IMR-90 (cell line): ENCODE measurements around the gene KLF16. TPM values are rescaled to one million over a fixed set of nuclear protein-coding genes. Genes with fewer than 3 reads are reported as not detected.

Experiments used
- ATAC-seq: fragments of 200-7000 bp; cut with Tn5 transposase; 2 replicates; pipeline ENCODE4 v1.9.1; 2020; ENCODE audit warnings: low read depth, mild to moderate bottlenecking, moderate library complexity
- BruUV-seq: library from RNA; stranded (reverse); fragments of 400-500 nt; replicated peaks from 2 replicates; lab custom pipeline; 2021; lab: Mats Ljungman, UMichigan
- CTCF ChIA-PET: fragments of 300-600 bp; formaldehyde crosslinking; extraction: SDS; loops from one replicate; lab custom pipeline; 2021; ENCODE audit warnings: antibody characterized with exemption; lab: Yijun Ruan, JAX
- POLR2A ChIA-PET: fragments of 300-600 bp; sonication (Branson Sonifier 250); formaldehyde crosslinking; loops from one replicate; lab custom pipeline; 2022; ENCODE audit warnings: antibody characterized with exemption; ENCODE audit not compliant: unreplicated experiment; lab: Charles Lee
- DNase-seq: peaks from one replicate; pipeline ENCODE4 v3.0.0; 2013
- H2AFZ ChIP-seq: replicated peaks from 2 replicates; pipeline ENCODE3; 2013; ENCODE audit warnings: low read length, mild to moderate bottlenecking; ENCODE audit not compliant: poor library complexity
- H2AK5ac ChIP-seq: 2 replicates; pipeline ENCODE4 v1.6.1; 2013; ENCODE audit warnings: low read depth, low read length, inconsistent platforms
- H2AK9ac ChIP-seq: replicated peaks from 2 replicates; pipeline ENCODE3; 2013; ENCODE audit warnings: mild to moderate bottlenecking, low read depth, low read length, moderate library complexity; ENCODE audit not compliant: poor library complexity
- H2BK120ac ChIP-seq: 2 replicates; pipeline ENCODE4 v1.6.1; 2013; ENCODE audit warnings: low read depth, low read length, inconsistent platforms
- H2BK15ac ChIP-seq: 3 replicates; pipeline ENCODE4 v1.6.1; 2013; ENCODE audit warnings: low read depth, low read length, inconsistent platforms
- H2BK20ac ChIP-seq: 2 replicates; pipeline ENCODE4 v1.6.1; 2013; ENCODE audit warnings: low read depth, mild to moderate bottlenecking, inconsistent platforms, low read length, moderate library complexity
- H2BK5ac ChIP-seq: 2 replicates; pipeline ENCODE4 v1.6.1; 2013; ENCODE audit warnings: mild to moderate bottlenecking, low read depth, low read length, inconsistent platforms; ENCODE audit not compliant: poor library complexity, severe bottlenecking
- H3K14ac ChIP-seq: replicated peaks from 2 replicates; pipeline ENCODE4 v1.6.1; 2013; ENCODE audit warnings: low read depth, low read length, inconsistent platforms
- H3K18ac ChIP-seq: 2 replicates; pipeline ENCODE4 v1.6.1; 2013; ENCODE audit warnings: low read depth, low read length, control low read depth
- H3K23ac ChIP-seq: 2 replicates; pipeline ENCODE4 v1.6.1; 2013; ENCODE audit warnings: low read depth, low read length, inconsistent platforms
- H3K27ac ChIP-seq: 2 replicates; pipeline ENCODE4 v1.5.1; 2013; ENCODE audit warnings: mild to moderate bottlenecking, control low read depth, low read length; ENCODE audit not compliant: insufficient read depth
- H3K27me3 ChIP-seq: 2 replicates; pipeline ENCODE4 v1.6.1; 2013; ENCODE audit warnings: low read length; ENCODE audit not compliant: control insufficient read depth, insufficient read depth
- H3K36me3 ChIP-seq: 2 replicates; pipeline ENCODE4 v1.6.1; 2013; ENCODE audit warnings: low read length, mixed read lengths; ENCODE audit not compliant: control insufficient read depth, insufficient read depth
- H3K4ac ChIP-seq: 2 replicates; pipeline ENCODE4 v1.6.1; 2013; ENCODE audit warnings: low read depth, low read length, inconsistent platforms
- H3K4me1 ChIP-seq: 2 replicates; pipeline ENCODE4 v1.6.1; 2013; ENCODE audit warnings: low read length, mixed read lengths; ENCODE audit not compliant: control insufficient read depth, insufficient read depth
- H3K4me2 ChIP-seq: 2 replicates; pipeline ENCODE4 v1.6.1; 2013; ENCODE audit warnings: low read depth, mild to moderate bottlenecking, control low read depth, low read length, moderate library complexity
- H3K4me3 ChIP-seq: 2 replicates; pipeline ENCODE4 v1.5.1; 2013; ENCODE audit warnings: low read depth, mild to moderate bottlenecking, control low read depth, low read length, moderate library complexity; ENCODE audit not compliant: insufficient read depth
- H3K56ac ChIP-seq: 2 replicates; pipeline ENCODE4 v1.6.1; 2013; ENCODE audit warnings: low read length, inconsistent platforms; ENCODE audit not compliant: insufficient read depth; ENCODE audit errors: extremely low read depth
- H3K79me1 ChIP-seq, 2 experiments: 2 replicates each; pipeline ENCODE4 v1.6.1; 2013; ENCODE audit warnings: low read length in 2 of 2, inconsistent platforms in 1 of 2, low read depth in 1 of 2
- H3K9ac ChIP-seq: 2 replicates; pipeline ENCODE4 v1.6.1; 2013; ENCODE audit warnings: low read depth, low read length, control low read depth
- H3K9me1 ChIP-seq: 2 replicates; pipeline ENCODE4 v1.6.1; 2013; ENCODE audit warnings: low read length, inconsistent platforms; ENCODE audit not compliant: insufficient read depth
- H3K9me3 ChIP-seq: 2 replicates; pipeline ENCODE4 v1.6.1; 2013; ENCODE audit warnings: low read length; ENCODE audit not compliant: control insufficient read depth, insufficient read depth
- H4K20me1 ChIP-seq: 2 replicates; pipeline ENCODE4 v1.6.1; 2013; ENCODE audit warnings: low read length, inconsistent platforms; ENCODE audit not compliant: insufficient read depth
- H4K5ac ChIP-seq: 2 replicates; pipeline ENCODE4 v1.6.1; 2013; ENCODE audit warnings: mild to moderate bottlenecking, low read depth, low read length, control low read depth
- H4K8ac ChIP-seq, 2 experiments: 2 replicates each; pipeline ENCODE4 v1.6.1; 2013; ENCODE audit warnings: low read depth in 2 of 2, low read length in 2 of 2, control low read depth in 1 of 2, inconsistent platforms in 1 of 2
- H4K91ac ChIP-seq: 2 replicates; pipeline ENCODE4 v1.6.1; 2013; ENCODE audit warnings: low read depth, low read length, inconsistent platforms; ENCODE audit not compliant: insufficient read depth
- FOS ChIP-seq: fragments of 150-350 bp; IDR thresholded peaks from 2 replicates; pipeline ENCODE4 v1.6.1; 2016; ENCODE audit warnings: low read depth, low read length
- MAZ ChIP-seq: IDR thresholded peaks from 2 replicates; pipeline ENCODE4 v1.6.1; 2012; ENCODE audit warnings: low read depth, mild to moderate bottlenecking, low read length, improper control_type of control experiment, moderate library complexity, borderline replicate concordance
- POLR2A ChIP-seq: IDR thresholded peaks from 2 replicates; pipeline ENCODE4 v1.6.1; 2012; ENCODE audit warnings: mild to moderate bottlenecking, low read depth, low read length
- RFX5 ChIP-seq: IDR thresholded peaks from 2 replicates; pipeline ENCODE4 v1.8.0; 2012; ENCODE audit warnings: low read depth, mild to moderate bottlenecking, low read length, moderate library complexity
- WGBS, 2 experiments: methylation state at CpG; one replicate each; pipeline versions ENCODE4 v1.1.5 to v1.1.7; 2013; ENCODE audit warnings: missing lambda C conversion rate in 2 of 2; ENCODE audit not compliant: insufficient read length in 1 of 2; ENCODE audit errors: extremely low coverage in 2 of 2; 5-methylcytosine and 5-hydroxymethylcytosine counted together
- dilution Hi-C: fragments of 300-500 bp; cut with HindIII; formaldehyde crosslinking; loops from one replicate; pipeline ENCODE4 v1.14.3; 2018; ENCODE audit warnings: low sequenced_read_pairs; ENCODE audit not compliant: unreplicated experiment
- in situ Hi-C: fragments of 300-500 bp; cut with MboI; formaldehyde crosslinking; loops from 3 replicates; pipeline ENCODE4 v1.14.3; 2019; ENCODE audit warnings: low sequenced_read_pairs, inconsistent platforms, mixed read lengths
- intact Hi-C: fragments of 100-400 bp; cut with micrococcal nuclease; formaldehyde crosslinking; loops from 2 replicates; pipeline ENCODE4 v1.10.0; 2022
- polyA plus RNA-seq, 3 experiments: library from polyadenylated mRNA; depleted of rRNA; stranded (reverse); fragments of >200 nt; gene quantifications; 2 replicates each; pipeline ENCODE4 v1.2.3, GENCODE V29; 2012; ENCODE audit warnings: low replicate concordance in 1 of 3
- total RNA-seq: library from RNA; depleted of rRNA; stranded (reverse); fragments of >200 nt; gene quantifications from 2 replicates; pipeline ENCODE4 v1.2.3, GENCODE V29; 2012

KLF16 gene
- total and polyA plus RNA-seq, 2 of the 4 experiments (the other 2 are of a cell fraction), result 0.90 to 13.1 TPM

- DNase-seq, result no peak
- no peak for ATAC-seq
- Histone ChIP-seq H3K27me3 (no peaks in the 10 kb centered on the region), H4K20me1 (peaks cover 60% of the 10 kb centered on the region), H4K8ac (no peak overlapping the region), H2BK15ac (no peak overlapping the region), H3K23ac (no peak overlapping the region), H3K4ac (no peak overlapping the region), H3K9ac (no peak overlapping the region), H2AFZ (no peak overlapping the region), H3K14ac (no peak overlapping the region), H3K4me1 (peaks cover 7% of the 10 kb centered on the region), H4K91ac (no peak overlapping the region), H3K9me3 (no peaks in the 10 kb centered on the region), H3K56ac (no peak overlapping the region), H3K4me3 (no peak overlapping the region), H3K9me1 (peaks cover 2% of the 10 kb centered on the region; the same call in 1 of the 2 replicates), H3K18ac (no peak overlapping the region), H2BK20ac (no peak overlapping the region), H2AK5ac (no peak overlapping the region), H2BK120ac (no peak overlapping the region), H4K5ac (no peak overlapping the region), H2BK5ac (no peak overlapping the region), H3K4me2 (no peak overlapping the region), H2AK9ac (no peak overlapping the region), H3K27ac (no peak overlapping the region), H3K79me1 (peaks cover 11 to 69% of the 10 kb centered on the region in 2 experiments; a peak in 3 of 4 replicates), H3K36me3 (peaks cover 20% of the 10 kb centered on the region; the same call in 1 of the 2 replicates)
- TF ChIP-seq RFX5 (no peak), MAZ (no peak), FOS (no peak), POLR2A (no peak)
- CTCF ChIA-PET, result no interaction called here
- intact Hi-C loops, result no loop called here
- in situ Hi-C loops, result no loop called here
- POLR2A ChIA-PET, result no interaction called here
- WGBS, 2 experiments, result 98% methylated on average over 8 of the region's 37 CpGs; no CpG with 5 or more reads in 1 of the 2 experiments
- dilution Hi-C loops, result no loop called here
- BruUV-seq, result no TSS peak
Measured at GRCh38 chr19:1911995-1912394, 48.6 kb upstream of the KLF16 start.
